Measurements from ENCODE around the gene CHMP5.

The CHMP5 gene
- 17.8 to 27.9 reads per million in 2 donors for total RNA-seq

DNA sequence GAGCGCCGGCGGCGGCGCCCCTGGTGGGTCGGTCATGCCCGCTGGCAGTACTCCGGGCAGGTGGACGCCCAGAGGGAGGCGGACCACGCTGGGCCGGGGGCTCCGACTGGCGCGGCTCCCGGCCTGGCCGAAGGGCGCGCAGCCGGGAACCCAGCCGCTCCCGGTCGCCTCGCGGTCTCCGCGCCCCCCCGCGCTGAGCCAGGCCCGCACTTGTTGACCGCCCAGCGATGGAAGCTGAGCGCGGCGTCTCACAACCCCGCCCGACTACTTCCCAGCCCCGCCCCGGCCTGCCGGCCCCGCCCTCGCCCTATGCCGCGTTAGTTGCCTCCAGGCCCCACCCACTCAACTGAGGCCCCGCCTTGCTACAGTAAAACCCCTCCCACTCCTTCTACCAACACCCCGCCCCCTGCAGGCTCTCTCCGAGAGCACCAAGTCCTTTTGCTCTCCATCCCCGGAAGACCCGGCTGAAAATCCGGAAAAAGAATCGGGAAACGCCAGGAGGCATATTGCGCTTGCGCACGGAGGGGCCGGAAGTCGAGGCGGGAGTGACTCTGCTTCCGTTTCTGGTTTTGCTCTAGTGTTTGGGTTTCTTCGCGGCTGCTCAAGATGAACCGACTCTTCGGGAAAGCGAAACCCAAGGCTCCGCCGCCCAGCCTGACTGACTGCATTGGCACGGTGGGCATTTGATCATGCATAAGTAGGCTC is at the start of gene CHMP5, which contains the start of gene BAG1:
TSS of gene CHMP5 (plus strand) at position 577 of the 705 bp plus-strand sequence. CDS start at position 607, 30 bp downstream.
TSS of gene BAG1 (minus strand) at position 236 of the 705 bp plus-strand sequence.
- peak; percentile 99 to 100 (median 99) for DNase-seq

DNA sequence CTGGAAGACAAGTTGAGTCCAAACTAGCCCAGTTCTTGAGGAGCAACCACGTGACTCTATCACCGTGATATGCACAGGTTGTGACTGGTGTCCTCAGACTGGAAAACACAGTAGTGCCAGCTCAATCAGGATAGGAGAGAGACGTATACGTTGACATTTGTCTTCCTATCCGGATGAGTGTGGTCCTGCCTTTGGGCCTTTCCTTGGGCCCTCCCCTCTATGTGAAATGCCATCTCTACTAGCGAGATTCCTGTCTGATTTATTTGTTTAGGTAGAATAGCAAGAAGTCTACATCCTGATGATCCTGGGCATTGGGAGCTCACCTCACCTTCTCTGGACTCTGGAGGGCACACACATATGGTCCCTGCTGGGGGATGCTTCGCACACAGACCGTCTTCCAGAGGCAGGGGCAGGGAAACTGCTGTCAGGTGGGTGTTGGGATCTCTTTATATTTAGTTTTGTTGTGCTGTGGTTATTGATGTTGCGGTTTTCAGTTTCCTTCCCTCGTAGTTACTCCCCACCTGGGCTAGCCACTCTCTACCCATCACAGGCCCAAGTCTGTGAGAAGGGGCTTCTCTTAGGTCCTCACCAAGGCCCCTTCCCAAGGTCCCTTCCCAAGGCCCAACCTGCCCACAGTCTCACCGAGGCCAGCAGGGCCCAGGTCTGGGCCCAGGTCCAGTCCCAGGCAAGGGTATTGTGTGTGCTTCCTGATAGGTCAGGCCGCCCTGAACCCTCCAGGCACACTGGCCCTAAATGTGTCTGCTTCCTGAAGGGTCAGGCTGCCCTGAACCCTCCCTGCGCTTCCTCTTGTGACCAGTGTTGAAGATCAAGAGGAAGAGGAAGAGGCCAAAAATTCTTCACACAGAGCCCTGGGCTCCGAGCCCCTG is 43.9 kb upstream of the CHMP5 start:
- peak in 1 of 5 experiments; percentile 22 for DNase-seq

DNA sequence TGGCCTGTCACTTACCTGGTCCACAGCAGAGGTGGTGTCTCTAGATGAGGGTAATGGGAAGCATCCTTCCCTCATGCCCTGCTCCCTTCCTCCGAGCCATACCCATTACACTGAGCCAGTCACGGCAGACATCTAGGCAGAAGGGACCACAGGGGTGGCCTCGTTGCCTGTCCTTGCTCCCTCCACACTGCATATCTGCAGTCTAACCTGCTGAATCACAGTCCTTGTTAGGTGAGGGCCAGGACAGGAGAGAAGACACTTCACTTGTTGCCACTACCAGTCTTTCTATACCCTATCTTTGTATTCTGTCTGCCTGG is 43.3 kb upstream of the CHMP5 start:
- DNase-seq, result no peak

DNA sequence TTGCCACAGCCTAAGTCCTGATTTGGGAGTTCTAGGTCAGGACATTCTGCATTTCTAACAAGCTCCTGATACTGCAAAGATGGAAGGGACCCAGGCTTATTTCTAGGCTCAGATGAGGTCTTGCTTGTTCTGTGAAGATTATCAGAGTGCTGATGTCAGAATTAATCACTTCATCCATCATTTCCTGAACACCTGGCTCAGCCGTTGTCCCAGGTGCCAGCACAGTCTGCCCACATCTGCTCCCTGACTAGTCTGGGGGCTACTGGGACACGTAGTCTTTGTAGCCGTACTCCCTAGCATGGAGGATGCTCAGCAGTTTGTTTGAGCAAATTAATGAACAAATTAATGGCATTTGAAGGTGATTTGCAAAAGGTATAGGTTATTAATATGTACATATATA is 42.8 kb upstream of the CHMP5 start:
- DNase-seq, result no peak

DNA sequence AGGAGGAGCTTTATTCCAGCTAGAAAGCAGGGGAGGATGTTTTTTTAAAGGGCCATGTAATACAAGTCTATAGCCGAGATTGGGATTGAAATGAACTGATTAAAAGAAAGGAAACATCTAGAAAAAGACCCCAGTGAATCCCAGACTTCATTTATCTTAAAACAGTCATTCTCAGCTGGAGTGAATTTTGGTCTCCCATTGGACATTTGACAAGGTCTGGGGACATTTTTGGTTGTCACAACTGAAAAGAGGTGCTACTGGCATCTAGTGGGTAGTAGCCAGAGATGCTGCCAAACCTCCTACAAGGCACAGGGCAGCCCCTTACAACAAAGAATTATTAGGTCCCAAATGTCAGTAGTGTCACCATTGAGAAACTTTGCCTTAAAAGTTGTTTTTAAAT is 41.2 kb upstream of the CHMP5 start:
- DNase-seq, result no peak

DNA sequence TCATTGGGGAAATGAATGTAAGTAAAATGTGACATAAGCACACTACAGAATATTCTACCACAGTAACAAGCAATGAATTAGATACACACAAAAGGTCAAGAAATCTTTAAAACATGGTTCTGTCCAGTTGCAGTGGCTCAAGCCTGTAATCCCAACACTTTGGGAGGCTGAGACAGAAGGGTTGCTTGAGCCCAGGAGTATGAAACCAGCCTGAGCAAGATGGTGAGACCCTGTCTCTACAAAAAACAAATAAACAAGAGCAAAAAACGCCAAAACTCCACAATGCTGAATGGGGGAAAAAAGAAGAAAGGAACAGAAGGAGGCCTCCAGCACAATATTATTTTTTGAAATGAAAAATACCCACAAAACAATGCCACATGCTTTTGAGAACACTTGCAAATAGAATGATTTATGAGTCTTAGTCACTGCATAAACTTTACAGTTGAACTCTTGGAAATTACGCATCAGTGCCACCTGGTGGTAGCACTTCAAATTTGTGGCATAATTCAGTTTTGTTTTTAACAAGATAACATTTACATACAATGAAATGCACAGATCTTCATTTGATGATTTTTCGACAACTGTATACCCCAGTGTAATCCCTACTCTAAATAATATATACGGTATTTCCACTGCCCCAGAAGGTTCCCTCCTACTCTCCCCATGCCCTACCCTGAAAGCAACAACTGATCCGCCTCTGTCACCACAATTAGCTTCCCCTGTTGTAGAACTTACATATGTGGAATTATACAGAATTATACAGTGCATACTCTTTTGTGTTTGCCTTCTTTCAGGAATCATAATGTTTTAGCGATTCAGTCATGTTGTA is 39.3 kb upstream of the CHMP5 start:
- peak in 4 of 5 experiments; percentile 44 to 80 (median 50) for DNase-seq

DNA sequence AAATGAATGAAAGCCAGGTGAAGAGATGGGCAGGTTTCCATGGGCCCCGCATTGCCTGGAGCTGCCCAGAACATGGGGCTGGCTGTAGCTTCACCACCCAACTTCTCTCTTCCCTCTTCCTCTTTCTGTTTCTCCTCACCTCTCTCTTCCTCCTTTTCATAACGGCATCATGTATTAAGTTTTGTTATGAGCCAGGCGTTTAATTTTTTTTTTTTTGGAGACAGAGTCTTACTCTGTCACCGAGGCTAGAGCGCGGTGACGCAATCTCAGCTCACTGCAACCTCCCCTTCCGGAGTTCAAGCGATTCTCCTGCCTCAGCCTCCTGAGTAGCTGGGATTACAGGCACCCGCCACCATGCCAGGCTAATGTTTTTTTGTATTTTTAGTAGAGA is 37.8 kb upstream of the CHMP5 start:
- DNase-seq, result no peak

DNA sequence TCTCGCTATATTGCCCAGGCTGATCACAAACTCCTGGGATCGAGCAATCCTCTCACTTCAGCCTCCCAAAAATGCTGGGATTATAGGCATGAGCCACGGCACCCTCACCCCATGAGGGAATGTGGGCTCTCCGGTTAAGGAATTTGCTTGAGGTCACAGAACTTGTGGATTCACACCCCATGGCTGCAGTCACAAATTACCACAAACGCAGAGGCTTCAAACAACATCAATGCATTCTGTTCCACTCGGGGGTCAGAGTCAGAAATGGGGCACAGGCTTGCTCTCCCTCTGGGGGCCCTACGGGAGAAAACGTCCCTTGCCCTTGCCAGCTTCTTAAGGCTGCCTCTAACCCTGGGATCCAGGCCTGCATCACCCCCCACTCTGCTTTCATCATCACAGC is 37.1 kb upstream of the CHMP5 start:
- no peak for DNase-seq

DNA sequence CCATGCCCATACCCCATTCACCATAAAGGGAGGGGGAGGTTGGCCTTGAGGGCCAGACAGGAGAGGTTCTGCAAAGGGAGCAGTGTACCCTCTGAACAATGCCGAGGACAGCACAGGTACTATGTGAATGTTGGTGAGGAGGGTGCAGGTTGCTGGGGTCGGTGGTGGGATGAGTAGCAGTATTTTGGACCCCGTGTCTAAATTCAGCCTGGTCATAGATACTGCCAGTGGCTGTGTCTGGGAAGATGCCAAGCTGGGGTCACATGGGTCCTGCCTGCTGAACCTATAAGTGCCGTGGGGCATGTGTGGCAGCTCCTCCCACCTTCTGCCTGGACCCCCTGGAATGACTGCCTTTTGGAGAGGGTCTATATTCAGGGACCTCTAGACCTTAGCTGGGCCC is 36.2 kb upstream of the CHMP5 start:
- DNase-seq, result no peak

DNA sequence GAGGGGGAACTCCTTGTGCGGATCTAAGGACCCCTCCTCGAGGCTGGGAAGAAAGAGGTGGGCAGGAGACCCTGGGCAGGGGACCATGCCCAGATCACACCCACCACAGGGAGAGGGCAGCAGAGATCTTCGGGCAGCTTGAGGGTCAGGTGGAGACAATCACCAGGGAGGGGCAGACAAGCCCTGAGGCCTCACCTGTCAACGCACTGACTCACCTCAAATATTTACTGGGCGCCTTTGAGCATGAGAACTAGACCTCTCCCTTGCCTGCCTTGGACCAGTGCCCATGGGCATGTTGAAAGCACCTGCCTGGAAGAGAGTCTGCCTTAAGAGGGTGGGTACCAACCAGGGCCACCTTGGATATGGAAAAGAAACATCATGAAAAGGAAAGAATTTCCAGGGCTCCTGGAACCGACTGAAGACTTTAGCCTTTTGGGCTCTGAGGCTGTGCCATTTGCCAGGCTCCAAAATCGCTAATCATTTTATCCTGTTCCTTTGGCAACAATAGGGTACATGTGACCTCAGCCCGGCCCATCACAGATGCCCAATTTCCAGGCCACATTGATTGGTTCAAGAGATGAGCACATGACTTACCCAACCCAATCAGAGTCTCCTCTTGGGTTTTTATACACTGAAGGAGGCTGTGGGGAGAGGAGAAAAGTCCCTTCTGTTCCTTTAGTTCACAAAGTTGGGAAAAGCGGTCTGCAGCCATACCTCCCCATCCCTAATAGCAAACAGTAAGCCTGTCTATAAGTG is 35.3 kb upstream of the CHMP5 start:
- no peak for DNase-seq

DNA sequence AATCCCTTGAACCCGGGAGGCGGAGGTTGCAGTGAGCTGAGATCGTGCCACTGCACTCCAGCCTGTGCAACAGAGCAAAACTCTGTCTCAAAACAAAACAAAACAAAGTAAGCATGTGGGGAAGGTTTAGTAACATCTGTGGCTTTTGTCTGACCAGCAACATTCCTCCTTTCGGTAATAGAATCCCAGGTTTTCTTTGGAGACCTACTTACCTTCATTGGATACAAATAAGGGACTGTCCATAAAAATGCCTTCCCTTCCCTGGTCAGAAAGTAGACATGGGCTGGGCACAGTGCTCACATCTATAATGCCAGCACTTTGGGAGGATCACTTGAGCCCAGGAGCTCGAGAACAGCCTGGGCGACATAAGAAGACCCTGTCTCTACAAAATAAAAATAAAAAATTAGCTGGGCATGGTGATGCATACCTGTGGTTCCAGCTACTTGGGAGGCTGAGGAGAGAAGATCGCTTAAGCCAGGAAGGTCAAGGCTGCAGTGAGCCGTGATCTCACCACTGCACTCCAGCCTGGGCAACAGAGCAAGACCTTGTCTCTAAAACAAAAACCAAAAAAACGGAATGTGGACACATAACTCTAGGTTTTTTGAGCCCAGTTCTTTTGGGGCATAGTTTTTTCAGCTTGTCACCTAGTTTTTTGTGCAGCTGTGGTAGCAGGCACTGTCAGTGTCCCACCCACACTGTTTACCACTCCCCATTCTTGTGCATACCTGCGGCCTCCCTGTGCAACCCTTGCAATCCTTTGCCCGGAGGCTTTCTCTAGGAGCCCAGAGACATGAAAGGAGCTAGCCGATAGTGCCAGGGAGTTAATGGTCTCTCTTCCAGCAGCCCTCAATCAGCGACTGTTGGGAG is 33.9 kb upstream of the CHMP5 start:
- no peak for DNase-seq

DNA sequence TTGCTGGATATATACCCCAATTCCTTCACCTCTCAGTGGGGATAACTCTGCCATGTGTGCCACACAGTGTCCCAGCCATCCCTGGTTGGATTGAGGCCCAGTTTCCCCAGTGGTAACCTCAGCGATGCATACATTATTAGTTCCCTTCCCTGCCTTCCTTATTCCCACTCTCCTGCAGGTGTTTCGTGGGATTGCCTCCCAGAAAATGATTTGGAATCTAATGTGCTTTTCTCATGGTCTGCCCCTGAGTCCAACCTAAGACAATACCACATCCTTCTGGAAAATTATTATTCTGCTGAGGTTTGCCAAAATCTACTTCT is 33.3 kb upstream of the CHMP5 start:
- no peak for DNase-seq

DNA sequence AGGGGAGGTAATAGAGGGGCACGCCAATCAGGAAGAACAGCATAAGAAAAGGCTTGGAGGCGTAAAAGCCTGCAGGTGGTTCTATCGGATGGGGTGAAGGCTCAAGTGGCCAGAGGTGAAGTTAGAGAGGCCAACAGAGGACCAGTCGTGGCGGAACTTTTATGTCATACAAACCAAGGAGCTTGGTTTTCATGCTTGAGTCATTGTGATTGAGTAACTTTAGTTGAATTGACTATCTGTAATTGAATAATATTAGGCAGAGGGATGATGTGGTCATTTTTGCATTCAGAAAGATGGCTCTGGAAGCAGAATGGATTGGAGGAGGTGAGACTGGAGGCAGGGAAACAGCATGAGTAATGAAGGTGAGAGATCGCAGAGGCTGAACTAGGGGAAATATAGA is 32.0 kb upstream of the CHMP5 start:
- no peak for DNase-seq

DNA sequence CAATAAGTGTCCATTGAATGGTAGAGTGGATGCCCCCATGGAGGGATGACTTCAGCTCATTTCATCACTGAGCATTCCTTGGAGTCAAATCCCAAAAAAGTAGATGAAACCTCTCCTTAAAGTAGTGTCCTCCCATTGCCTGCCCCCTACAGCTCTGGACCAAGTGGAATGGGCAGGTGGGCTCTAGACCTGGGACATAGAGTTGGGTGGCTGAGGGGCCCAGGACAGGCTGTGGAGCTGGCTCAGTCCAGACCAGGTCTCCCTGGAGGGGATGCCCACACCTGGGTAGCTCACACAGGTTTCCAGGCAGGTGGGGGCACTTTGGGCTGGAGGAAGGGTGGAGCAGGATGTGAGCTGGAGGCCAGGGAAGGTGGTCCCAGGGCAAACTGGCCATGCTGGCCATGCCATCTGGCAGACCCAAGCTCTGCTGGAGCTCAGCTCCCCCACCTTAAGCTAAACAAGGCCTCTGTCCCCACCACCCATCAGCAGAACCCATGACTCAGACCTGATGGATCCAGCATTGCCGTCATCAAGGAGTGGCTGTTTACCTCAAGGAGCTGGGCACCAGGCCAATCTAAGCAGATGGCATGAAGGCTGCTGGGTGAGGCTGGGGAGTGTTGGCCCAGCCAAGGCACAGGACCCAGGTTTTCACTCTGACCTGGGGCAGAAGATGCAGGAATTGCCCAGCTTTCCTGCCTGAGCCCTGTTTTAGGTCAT is 31.1 kb upstream of the CHMP5 start:
- no peak for DNase-seq

DNA sequence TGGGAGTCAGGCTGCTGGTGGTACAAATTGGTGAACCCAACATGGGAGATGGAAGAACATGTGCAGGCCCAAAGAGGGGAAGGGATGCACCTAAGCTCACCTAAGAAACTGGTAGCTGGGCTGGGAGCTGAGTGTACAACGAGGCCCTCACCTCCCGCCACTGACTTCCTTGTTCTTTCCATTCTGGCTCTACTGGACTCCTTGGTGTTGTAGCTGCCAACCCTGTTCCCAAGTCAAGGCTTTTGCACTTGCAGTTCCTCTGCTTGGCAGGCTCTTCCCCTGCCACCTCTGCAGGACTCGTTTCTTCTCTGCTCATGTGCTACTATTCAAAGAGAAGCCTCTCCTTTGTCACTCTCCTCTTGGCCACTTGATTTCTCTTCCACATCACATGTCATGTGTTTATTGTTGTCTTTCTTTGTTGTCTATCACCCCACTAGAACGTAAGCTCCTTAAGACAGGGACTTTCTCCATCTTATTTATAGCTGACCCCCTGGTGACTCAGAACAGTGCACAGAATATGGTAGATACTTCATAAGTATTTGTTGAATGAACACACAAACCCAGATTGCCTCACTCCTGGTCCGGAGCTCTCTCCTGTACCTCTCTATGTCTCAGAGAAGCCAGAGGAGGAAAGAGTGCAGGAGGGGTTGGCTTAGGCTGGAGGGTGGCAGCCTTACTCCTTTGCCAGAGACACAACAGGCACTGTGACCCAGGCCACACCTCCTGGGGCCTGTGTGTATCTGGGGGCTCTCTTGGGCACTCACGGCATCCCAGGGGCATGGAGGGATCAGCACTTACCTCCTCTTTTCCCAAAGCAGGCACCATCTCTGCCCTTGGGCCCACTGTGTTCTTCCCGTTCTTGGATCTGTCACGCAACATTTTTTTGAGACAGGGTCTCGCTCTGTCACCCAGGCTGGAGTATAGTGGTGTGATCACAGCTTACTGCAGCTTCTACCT is 30.1 kb upstream of the CHMP5 start:
- no peak for DNase-seq

DNA sequence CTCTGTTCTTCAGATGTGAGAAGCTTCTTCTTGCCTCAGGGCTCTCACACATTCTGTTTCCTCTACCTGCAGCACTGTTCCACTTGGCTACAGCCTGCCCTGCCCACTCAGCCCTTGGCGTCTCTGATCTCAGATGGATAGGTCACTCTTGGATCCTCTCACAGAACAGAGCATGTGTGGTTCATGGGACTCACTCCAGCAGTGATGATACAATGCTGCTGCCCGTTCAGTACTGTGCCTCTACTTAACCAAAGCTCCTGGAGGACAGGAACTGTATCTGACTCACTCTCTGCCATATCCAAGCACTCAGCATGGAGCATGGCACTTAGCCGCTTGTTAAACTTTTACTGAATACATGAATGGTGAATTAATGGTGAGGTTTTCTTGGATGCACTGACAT is 28.3 kb upstream of the CHMP5 start:
- no peak for DNase-seq

DNA sequence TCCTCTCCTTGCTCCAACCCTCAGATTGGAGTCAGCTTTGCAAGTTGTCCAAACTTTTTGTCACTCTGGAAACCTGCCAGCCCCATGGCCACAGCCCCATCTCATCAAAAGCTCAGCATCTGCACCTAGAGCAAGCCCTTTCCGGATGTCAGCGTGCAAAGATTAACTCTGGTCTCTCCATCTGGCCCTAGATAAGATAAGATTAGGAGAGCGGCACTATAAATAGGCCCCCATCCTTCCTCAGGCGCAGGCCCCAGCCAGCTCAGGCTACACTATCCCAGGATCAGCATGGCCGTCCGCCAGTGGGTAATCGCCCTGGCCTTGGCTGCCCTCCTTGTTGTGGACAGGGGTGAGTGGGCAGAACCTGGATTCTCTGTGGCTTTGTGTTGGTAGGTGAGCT is 24.9 kb upstream of the CHMP5 start, which contains the start of gene SPINK4:
TSS of gene SPINK4 (plus strand) at position 247 of the 400 bp plus-strand sequence. CDS start at position 289, 42 bp downstream.
- DNase-seq, result peak in 1 of 5 experiments; percentile 48

DNA sequence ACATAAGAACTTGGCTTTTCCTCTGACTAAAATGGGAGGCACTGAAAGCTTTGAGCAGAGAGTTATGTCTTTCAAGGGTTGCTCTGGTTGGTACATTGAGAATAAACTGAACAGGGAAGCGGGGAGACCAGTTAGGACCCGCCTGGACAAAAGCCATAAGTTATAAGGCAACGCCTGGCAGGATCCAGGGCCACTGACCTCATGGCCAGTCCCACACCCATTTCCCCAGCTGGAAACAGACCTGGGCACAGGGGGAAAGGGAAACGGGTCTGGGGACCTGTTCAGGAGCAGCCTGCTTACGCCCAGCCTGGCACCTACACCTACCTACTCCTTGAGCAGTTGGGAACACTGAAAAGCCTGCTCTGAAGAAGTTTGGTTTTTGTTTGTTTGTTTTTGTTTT is 23.6 kb upstream of the CHMP5 start:
- no peak for DNase-seq

DNA sequence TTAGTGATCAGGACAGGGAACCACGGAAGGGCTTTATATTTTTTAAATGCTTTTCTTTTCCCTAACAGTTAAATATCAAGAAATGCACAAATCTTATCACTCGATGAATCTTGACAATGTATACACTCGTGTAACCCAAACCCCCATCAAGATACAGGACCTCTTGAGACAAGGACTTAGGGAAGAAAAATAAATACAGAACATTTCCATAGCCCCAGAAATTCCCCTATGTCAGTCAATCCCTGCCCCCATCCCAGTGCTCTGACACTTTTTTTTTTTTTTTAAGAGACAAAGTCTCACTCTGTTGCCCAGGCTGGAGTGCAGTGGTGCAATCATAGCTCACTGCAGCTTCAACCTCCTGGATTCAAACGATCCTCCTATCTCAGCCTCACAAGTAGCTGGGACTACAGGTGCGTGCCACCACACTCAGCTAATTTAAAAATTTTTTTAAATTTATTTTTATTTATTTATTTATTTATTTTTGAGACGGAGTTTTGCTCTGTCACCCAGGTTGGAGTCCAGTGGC is 22.2 kb upstream of the CHMP5 start:
- DNase-seq, result no peak

Data from T-helper 2 cell (primary cell).